Lower leg skin (tissue), 4 donors: Measurements from ENCODE around the gene KMT5B. TPM values are rescaled to one million over a fixed set of nuclear protein-coding genes. Genes with fewer than 3 reads are reported as not detected.

Source experiments
- DNase-seq, 2 donors: peaks; one replicate each; pipeline ENCODE4 v3.0.0-alpha.2; 2019; ENCODE audit warnings: low spot score in 2 of 2
- H3K4me3 ChIP-seq: fragments of 200-600 bp; sonication (generic); 2 replicates; pipeline ENCODE4 v1.5.1; 2017; ENCODE audit warnings: mild to moderate bottlenecking, low read depth; ENCODE audit not compliant: poor library complexity, severe bottlenecking
- CTCF ChIP-seq, 3 donors: fragments of 450-650 bp; IDR thresholded peaks; one replicate each; pipeline ENCODE4 v1.5.1; 2016; ENCODE audit warnings: antibody characterized with exemption in 3 of 3, mild to moderate bottlenecking in 3 of 3, moderate library complexity in 2 of 3
- POLR2A ChIP-seq, 2 donors: fragments of 450-650 bp; IDR thresholded peaks; one replicate each; pipeline ENCODE4 v1.6.1; 2016 to 2017; ENCODE audit warnings: antibody characterized with exemption in 2 of 2, mild to moderate bottlenecking in 1 of 2, moderate library complexity in 1 of 2
- WGBS, 2 donors: methylation state at CpG; one replicate each; pipeline ENCODE4 v1.1.5; 2018; 5-methylcytosine and 5-hydroxymethylcytosine counted together
- intact Hi-C: fragments of 100-400 bp; cut with DNase I; formaldehyde crosslinking; loops from one replicate; pipeline ENCODE4 v1.15.0; 2023; ENCODE audit warnings: low total_unique reads
- total RNA-seq, 4 donors: library from RNA; depleted of rRNA; stranded (reverse); fragments of >200 nt; gene quantifications; one replicate each; pipeline ENCODE4 v1.1.0, GENCODE V29; 2016

Gene KMT5B
- total RNA-seq, 4 donors from 2014 or later = 26.3 to 34.9 (median 34.0) TPM

GRCh38 chr11:68153742-68154141 lies 59.4 kb downstream of the KMT5B start:
- no peak for DNase-seq
- 82 to 89% methylated on average over 8 of the region's 8 CpGs for WGBS, 2 donors
- TF ChIP-seq POLR2A (IDR thresholded peaks at IDR 0.05) = no peak
- TF ChIP-seq CTCF (IDR thresholded peaks at IDR 0.05) = no peak
- intact Hi-C loops = no loop called here
- H3K4me3 ChIP-seq = no peak overlapping the region

GRCh38 chr11:68150037-68150436 lies 63.1 kb downstream of the KMT5B start:
- peak in 1 of 2 donors; percentile 81 for DNase-seq
- H3K4me3 ChIP-seq = no peak overlapping the region
- 36 to 48% methylated on average over 7 of the region's 7 CpGs for WGBS, 2 donors
- intact Hi-C loops = no loop called here
- TF ChIP-seq CTCF (IDR thresholded peaks at IDR 0.05) (no peak), POLR2A (IDR thresholded peaks at IDR 0.05) (no peak)

- intact Hi-C loops = no loop called here
- peak in 1 of 2 donors; percentile 87 for DNase-seq
- TF ChIP-seq POLR2A (IDR thresholded peaks at IDR 0.05) (no peak), CTCF (IDR thresholded peaks at IDR 0.05) (no peak)
- WGBS, 2 donors = 67 to 82% methylated on average over 6 of the region's 6 CpGs
- no peak overlapping the region for H3K4me3 ChIP-seq
Measured at GRCh38 chr11:68149417-68149816, 63.7 kb downstream of the KMT5B start.

- DNase-seq = peak in 1 of 2 donors; percentile 62
- no peak overlapping the region for H3K4me3 ChIP-seq
- intact Hi-C loops = no loop called here
- no peak for TF ChIP-seq CTCF (IDR thresholded peaks at IDR 0.05)
- no peak for TF ChIP-seq POLR2A (IDR thresholded peaks at IDR 0.05)
- 93 to 94% methylated on average over 7 of the region's 7 CpGs for WGBS, 2 donors
Measured at GRCh38 chr11:68148879-68149278, 64.2 kb downstream of the KMT5B start.

GRCh38 chr11:68148071-68148805 lies 64.9 kb downstream of the KMT5B start:
- TF ChIP-seq CTCF (IDR thresholded peaks at IDR 0.05) (no peak), POLR2A (IDR thresholded peaks at IDR 0.05) (no peak)
- no peak overlapping the region for H3K4me3 ChIP-seq
- peak in 1 of 2 donors; percentile 76 for DNase-seq
- intact Hi-C loops = no loop called here
- 89 to 90% methylated on average over 18 of the region's 18 CpGs for WGBS, 2 donors
